GM19397 (cell line): ENCODE results near the gene EGLN2.
"Not testable (repeated sequence)": the region's sequence is repeated elsewhere in the genome, so short reads cannot be mapped to it uniquely, and the experiment has no call there.

ENCODE experiments used
- ATAC-seq: cut with Tn5 transposase; IDR thresholded peaks from one replicate; pipeline ENCODE4 v1.9.1; 2021; ENCODE audit warnings: mild to moderate bottlenecking, moderate library complexity; ENCODE audit not compliant: unreplicated experiment

Gene EGLN2

DNA sequence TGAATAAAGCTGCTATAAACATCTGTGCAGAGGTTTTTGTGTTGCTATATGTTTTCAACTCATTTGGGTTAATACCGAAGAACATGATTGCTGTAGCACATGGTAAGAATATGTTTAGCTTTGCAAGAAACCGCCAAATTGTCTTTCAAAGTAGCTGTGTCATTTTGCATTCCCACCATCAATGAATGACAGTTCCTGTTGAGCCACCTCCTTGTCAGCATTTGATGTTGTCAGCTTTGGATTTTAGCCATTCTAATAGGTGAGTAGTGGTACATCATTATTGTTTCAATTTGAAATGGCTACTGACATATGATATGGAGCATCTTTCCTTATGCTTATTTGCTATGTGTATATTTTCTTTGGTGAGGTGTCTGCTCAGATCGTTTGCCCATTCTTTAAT lies 43.0 kb downstream of the EGLN2 start:
- not testable (repeated sequence) for ATAC-seq

GRCh38 chr19:40842997-40843652 lies 44.1 kb downstream of the EGLN2 start:
- not testable (repeated sequence) for ATAC-seq

DNA sequence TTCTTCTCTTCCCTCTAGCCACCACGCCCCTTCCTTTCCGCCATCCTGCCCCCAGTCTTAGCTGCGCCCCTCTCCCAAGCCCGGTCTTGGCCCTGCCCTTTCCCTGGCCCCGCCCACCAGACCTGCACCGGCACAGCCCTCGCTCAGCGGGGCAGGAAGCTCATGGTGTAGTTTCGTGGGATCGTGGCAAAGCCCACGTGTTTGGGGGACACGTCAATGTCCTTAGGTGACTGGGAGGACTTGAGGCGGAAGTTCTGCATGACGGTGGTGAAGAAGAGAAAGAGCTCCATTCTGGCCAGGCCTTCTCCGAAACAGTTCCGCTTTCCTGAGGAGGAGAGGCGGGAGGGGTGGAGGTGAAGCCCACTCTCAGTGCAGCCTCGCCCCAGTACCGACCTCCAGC lies 44.7 kb downstream of the EGLN2 start:
- not testable (repeated sequence) for ATAC-seq

GRCh38 chr19:40846722-40847121 lies 47.7 kb downstream of the EGLN2 start:
- ATAC-seq: not testable (repeated sequence)

DNA sequence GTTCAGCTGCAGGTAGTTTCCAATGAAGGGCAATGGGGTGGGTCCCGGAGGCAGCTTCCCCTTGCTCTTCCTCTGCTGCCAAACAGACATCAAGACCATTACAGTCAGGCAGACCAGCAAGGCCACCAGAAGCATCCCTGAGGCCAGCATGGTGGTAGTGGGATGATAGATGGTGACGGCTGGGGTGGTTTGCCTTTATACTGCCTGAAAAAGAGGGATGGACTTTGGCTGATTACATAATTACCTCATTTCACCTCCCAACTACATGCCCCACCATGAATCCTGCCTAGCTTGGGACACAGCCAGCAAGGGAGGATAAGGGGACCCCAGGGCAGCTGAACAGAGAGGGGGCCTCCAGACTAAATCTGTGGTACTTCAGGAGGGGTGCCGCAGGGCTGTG lies 51.3 kb downstream of the EGLN2 start, which contains the start of gene CYP2A6:
Gene CYP2A6, minus strand, starts transcription at position 171 of the 400 bp plus-strand sequence. Its CDS starts 21 bp downstream, at position 150.
- not testable (repeated sequence) for ATAC-seq

GRCh38 chr19:40852467-40853152 lies 53.6 kb downstream of the EGLN2 start:
- ATAC-seq: not testable (repeated sequence)
